ENCODE data around the gene SHOC1.

GRCh38 chr9:111832449-111832848 lies 37.7 kb upstream of the SHOC1 start:
- TF ChIP-seq CTCF (IDR thresholded peaks at IDR 0.05) (no peak), POLR2A (IDR thresholded peaks at IDR 0.05) (no peak)
